Esophagus squamous epithelium (tissue), 5 donors: Measurements from ENCODE around the gene TERT. TPM values are rescaled to one million over a fixed set of nuclear protein-coding genes. Genes with fewer than 3 reads are reported as not detected.

Experiments used
- DNase-seq: peaks from one replicate; lab custom pipeline; 2025; lab: John Stamatoyannopoulos, UW
- H3K27ac ChIP-seq, 4 donors: fragments of 200-600 bp; sonication (generic); one replicate each; pipeline ENCODE4 v1.5.1; 2016 to 2019; ENCODE audit warnings: mild to moderate bottlenecking in 1 of 4
- H3K27me3 ChIP-seq, 4 donors: fragments of 200-600 bp; sonication (generic); 1 replicate in 3 of 4; 2 replicates in 1 of 4; pipeline versions ENCODE4 v1.5.1 to v1.6.0; 2017 to 2021; ENCODE audit warnings: antibody characterized with exemption in 1 of 4
- H3K36me3 ChIP-seq, 3 donors: fragments of 200-600 bp; sonication (generic); one replicate each; pipeline ENCODE4 v1.5.1; 2016 to 2019
- H3K4me1 ChIP-seq, 3 donors: fragments of 200-600 bp; sonication (generic); one replicate each; pipeline ENCODE4 v1.5.1; 2017 to 2019
- H3K4me3 ChIP-seq, 4 donors: fragments of 200-600 bp; sonication (generic); 1 replicate in 3 of 4; 2 replicates in 1 of 4; pipeline ENCODE4 v1.5.1; 2016 to 2019; ENCODE audit warnings: mild to moderate bottlenecking in 2 of 4, moderate library complexity in 1 of 4
- H3K9me3 ChIP-seq, 3 donors: fragments of 200-600 bp; sonication (generic); one replicate each; pipeline ENCODE4 v1.5.1; 2016 to 2019
- POLR2A ChIP-seq, 4 donors: fragments of 450-650 bp; IDR thresholded peaks; one replicate each; pipeline ENCODE4 v1.6.1; 2017; ENCODE audit warnings: antibody characterized with exemption in 4 of 4, mild to moderate bottlenecking in 4 of 4, moderate library complexity in 3 of 4
- WGBS, 2 donors: methylation state at CpG; one replicate each; pipeline ENCODE4 v1.1.5; 2018; 5-methylcytosine and 5-hydroxymethylcytosine counted together
- intact Hi-C: fragments of 100-400 bp; cut with DNase I; formaldehyde crosslinking; loops from one replicate; pipeline ENCODE4 v1.15.0; 2022
- total RNA-seq, 4 donors: library from RNA; depleted of rRNA; stranded (reverse); fragments of >200 nt; gene quantifications; one replicate each; pipeline ENCODE4 v1.1.0, GENCODE V29; 2016
- TF ChIP-seq, protein P1 (sequence below), 6 experiments: fragments of 450-650 bp in 4 of 6; fragments of 200-600 bp in 2 of 6; sonication (generic) in 2 of 6; IDR thresholded peaks; one replicate each; pipeline ENCODE4 v1.5.1; 2016 to 2019; ENCODE audit warnings: antibody characterized with exemption in 6 of 6, mild to moderate bottlenecking in 4 of 6, moderate library complexity in 4 of 6
- donor health status: DM: yes; HTN: yes; CAD: no.

TERT gene
- total RNA-seq, 4 donors from 2014 or later: 0.19 to 9.5 (median 0.31) TPM; not detected in 1

DNA sequence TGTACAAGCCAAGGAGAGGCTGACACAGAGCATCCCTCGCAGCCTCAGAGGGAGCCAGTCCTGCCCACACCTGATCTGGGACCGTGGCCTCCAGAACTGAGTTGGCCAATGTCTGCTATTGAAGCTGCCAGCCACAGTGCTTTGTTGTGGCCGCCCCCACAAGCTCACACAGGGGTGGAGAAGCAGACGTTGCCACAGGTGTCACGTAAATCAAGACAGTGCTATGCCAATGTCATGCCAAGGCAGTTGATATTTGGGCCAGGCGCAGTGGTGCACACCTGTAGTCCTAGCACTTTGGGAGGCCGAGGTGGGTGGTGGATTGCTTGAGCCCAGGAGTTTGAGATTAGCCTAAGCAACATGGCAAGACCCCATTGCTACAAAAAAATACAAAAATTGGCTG is 17.3 kb upstream of the TERT start:
- intact Hi-C loops: no loop called here
- Histone ChIP-seq H3K27me3 (peaks cover 0 to 55% (median 0%) of the 10 kb centered on the region in 4 donors), H3K4me1 (peaks cover 0 to 38% (median 14%) of the 10 kb centered on the region in 3 donors), H3K27ac (no peak overlapping the region), H3K36me3 (peaks cover 0 to 4% (median 0%) of the 10 kb centered on the region in 3 donors), H3K4me3 (no peak overlapping the region), H3K9me3 (no peaks in the 10 kb centered on the region)
- no peak for DNase-seq
- WGBS, 2 donors: 60 to 72% methylated on average over 4 to 5 of the region's 7 CpGs
- TF ChIP-seq, protein P1, sequence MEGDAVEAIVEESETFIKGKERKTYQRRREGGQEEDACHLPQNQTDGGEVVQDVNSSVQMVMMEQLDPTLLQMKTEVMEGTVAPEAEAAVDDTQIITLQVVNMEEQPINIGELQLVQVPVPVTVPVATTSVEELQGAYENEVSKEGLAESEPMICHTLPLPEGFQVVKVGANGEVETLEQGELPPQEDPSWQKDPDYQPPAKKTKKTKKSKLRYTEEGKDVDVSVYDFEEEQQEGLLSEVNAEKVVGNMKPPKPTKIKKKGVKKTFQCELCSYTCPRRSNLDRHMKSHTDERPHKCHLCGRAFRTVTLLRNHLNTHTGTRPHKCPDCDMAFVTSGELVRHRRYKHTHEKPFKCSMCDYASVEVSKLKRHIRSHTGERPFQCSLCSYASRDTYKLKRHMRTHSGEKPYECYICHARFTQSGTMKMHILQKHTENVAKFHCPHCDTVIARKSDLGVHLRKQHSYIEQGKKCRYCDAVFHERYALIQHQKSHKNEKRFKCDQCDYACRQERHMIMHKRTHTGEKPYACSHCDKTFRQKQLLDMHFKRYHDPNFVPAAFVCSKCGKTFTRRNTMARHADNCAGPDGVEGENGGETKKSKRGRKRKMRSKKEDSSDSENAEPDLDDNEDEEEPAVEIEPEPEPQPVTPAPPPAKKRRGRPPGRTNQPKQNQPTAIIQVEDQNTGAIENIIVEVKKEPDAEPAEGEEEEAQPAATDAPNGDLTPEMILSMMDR (IDR thresholded peaks at IDR 0.05): no peak
- no peak for TF ChIP-seq POLR2A (IDR thresholded peaks at IDR 0.05)

DNA sequence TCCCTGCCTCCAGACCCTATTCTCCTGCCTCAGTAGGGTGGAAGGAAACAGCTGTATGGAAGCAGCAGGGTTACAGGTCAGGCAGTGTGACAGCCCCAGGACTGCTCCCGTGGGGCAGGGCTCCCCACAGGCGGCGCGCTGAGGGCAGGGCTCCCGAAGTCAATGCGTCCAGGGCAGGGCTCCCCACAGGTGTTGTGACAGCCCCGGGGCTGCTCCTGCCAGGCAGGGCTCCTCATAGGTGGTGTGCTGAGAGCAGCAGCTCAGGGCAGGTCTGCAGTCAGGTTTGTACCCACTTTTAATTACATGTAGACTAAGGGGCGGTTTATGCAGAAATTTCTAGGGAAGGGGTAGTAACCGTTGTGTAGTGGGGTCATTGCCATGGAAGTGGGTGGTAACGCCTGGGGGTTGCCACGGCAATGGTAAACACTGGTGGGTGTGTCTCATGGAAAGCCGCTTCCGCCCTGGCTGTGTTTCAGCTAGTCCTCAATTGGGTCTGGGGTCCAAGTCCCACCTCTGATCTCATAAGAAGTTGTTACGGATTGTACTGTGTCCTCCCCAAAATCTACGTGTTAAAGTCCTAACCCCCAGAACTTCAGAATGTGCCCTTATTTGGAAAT is 16.7 kb upstream of the TERT start:
- H3K36me3 ChIP-seq: no peaks in the 10 kb centered on the region
- intact Hi-C loops: no loop called here
- WGBS, 2 donors: 84 to 95% methylated on average over 7 to 8 of the region's 15 CpGs
- no peak for TF ChIP-seq POLR2A (IDR thresholded peaks at IDR 0.05)
- TF ChIP-seq, protein P1 (IDR thresholded peaks at IDR 0.05): no peak
- no peak overlapping the region for H3K4me3 ChIP-seq
- peaks cover 0 to 55% (median 0%) of the 10 kb centered on the region in 4 donors for H3K27me3 ChIP-seq
- H3K9me3 ChIP-seq: no peaks in the 10 kb centered on the region
- no peak overlapping the region for H3K27ac ChIP-seq
- DNase-seq: no peak
- peaks cover 0 to 35% (median 10%) of the 10 kb centered on the region in 3 donors for H3K4me1 ChIP-seq

DNA sequence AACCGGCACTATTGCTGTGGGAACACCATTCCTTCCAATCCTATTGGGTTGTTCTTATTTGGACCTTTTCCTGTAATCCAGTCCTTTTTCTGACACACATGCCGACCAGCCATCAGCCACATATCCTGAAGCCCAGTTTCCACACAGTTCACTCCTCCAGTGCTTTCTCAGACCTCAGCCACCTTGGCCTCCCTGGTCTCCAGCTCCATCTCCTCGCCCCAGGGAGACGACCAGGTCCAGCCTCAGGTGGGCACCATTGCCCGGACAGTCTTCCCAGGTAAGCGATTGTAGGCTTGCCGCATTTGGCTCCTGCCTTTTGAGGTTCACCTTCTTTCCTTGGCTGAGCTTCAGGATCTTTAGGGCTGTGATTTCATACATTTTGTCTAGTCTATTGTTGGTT is 15.2 kb upstream of the TERT start:
- H3K4me3 ChIP-seq: no peak overlapping the region
- H3K4me1 ChIP-seq: peaks cover 0 to 21% (median 0%) of the 10 kb centered on the region in 3 donors
- H3K27me3 ChIP-seq: peaks cover 0 to 55% (median 0%) of the 10 kb centered on the region in 4 donors
- TF ChIP-seq POLR2A (IDR thresholded peaks at IDR 0.05): no peak
- TF ChIP-seq, protein P1 (IDR thresholded peaks at IDR 0.05): no peak
- DNase-seq: no peak
- intact Hi-C loops: no loop called here
- H3K9me3 ChIP-seq: no peaks in the 10 kb centered on the region
- H3K27ac ChIP-seq: no peak overlapping the region
- 88 to 92% methylated on average over 7 of the region's 7 CpGs for WGBS, 2 donors
- H3K36me3 ChIP-seq: no peaks in the 10 kb centered on the region

DNA sequence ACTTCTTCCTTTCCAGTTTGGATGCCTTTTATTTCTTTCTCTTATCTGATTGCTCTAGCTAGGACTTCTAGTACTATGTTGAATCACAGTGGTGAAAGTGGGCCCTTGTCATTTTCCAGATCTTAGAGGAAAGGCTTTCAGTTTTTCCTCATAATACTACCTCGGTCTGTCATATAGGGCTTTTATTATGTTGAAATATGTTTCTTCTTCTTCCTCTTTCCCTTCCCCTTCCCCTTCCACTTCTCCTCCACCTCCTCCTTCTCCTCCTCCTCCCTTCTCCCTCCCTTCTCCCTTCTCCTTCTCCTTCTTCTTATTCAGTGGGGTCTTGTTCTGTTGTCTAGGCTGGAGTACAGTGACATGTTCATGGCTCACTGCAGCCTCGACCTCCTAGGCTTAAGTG is 9.2 kb upstream of the TERT start:
- Histone ChIP-seq H3K9me3 (no peaks in the 10 kb centered on the region), H3K4me1 (no peaks in the 10 kb centered on the region), H3K4me3 (no peak overlapping the region), H3K36me3 (no peaks in the 10 kb centered on the region), H3K27ac (no peak overlapping the region), H3K27me3 (peaks cover 0 to 22% (median 0%) of the 10 kb centered on the region in 4 donors)
- TF ChIP-seq, protein P1 (IDR thresholded peaks at IDR 0.05): no peak
- no peak for TF ChIP-seq POLR2A (IDR thresholded peaks at IDR 0.05)
- 57 to 71% methylated on average over 2 of the region's 2 CpGs for WGBS, 2 donors
- DNase-seq: no peak
- intact Hi-C loops: no loop called here

DNA sequence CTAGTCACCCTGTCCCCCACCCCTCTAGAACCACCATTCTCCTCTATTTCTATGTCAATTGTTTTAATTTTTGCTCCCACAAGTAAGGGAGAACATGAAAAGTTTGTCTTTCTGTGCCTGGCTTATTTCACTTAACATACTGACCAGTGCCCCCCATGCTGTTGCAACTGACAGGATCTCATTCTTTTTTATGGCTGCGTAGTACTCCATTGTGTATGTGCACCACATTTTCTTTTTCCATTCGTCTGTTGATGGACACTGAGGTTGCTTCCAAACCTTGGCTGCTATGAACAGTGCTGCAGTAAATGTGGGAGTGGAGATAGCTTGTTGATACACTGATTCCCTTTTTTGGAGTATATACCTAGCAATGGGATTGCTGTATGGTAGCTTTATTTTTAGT is 7.4 kb upstream of the TERT start:
- H3K4me3 ChIP-seq: no peak overlapping the region
- no peak for TF ChIP-seq POLR2A (IDR thresholded peaks at IDR 0.05)
- TF ChIP-seq, protein P1 (IDR thresholded peaks at IDR 0.05): no peak
- no peak for DNase-seq
- peaks cover 0 to 33% (median 0%) of the 10 kb centered on the region in 4 donors for H3K27me3 ChIP-seq
- H3K27ac ChIP-seq: no peak overlapping the region
- H3K4me1 ChIP-seq: no peaks in the 10 kb centered on the region
- H3K9me3 ChIP-seq: no peaks in the 10 kb centered on the region
- intact Hi-C loops: no loop called here
- no peaks in the 10 kb centered on the region for H3K36me3 ChIP-seq
- WGBS, 2 donors: 90 to 94% methylated on average over 2 of the region's 2 CpGs
